ENCODE measurements around the gene IL13RA1. TPM values are rescaled to one million over a fixed set of nuclear protein-coding genes. Genes with fewer than 3 reads are reported as not detected.
A peak's percentile ranks its signal among the peaks of the same experiment; 100 is the strongest.

IL13RA1 gene
- total and polyA plus RNA-seq, 7 donors, result 33.6 to 57.6 (median 49.9) TPM

DNA sequence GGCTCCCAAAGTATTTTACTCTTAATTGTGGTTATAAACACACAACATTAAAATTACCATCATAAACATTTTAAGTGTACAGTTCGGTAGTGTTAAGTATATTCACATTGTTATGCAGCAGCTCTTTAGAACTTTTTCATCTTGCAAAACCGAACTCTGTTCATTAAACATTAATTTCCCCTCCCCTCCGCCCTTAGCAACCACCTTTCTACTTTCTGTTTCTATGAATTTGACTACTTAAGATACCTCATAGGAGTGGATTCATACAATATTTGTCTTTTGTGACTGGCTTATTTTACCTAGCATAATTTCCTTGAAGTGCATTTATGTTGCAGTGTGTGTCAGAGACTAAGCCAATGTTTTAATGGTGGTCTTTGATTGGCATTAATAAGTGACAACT, 32.6 kb downstream of the IL13RA1 start:
- intact Hi-C loops (cut with DNase I), result loop anchor here (5.0 kb wide), 1 partner anchor 47 kb away; no protein-coding TSS in a partner anchor

DNA sequence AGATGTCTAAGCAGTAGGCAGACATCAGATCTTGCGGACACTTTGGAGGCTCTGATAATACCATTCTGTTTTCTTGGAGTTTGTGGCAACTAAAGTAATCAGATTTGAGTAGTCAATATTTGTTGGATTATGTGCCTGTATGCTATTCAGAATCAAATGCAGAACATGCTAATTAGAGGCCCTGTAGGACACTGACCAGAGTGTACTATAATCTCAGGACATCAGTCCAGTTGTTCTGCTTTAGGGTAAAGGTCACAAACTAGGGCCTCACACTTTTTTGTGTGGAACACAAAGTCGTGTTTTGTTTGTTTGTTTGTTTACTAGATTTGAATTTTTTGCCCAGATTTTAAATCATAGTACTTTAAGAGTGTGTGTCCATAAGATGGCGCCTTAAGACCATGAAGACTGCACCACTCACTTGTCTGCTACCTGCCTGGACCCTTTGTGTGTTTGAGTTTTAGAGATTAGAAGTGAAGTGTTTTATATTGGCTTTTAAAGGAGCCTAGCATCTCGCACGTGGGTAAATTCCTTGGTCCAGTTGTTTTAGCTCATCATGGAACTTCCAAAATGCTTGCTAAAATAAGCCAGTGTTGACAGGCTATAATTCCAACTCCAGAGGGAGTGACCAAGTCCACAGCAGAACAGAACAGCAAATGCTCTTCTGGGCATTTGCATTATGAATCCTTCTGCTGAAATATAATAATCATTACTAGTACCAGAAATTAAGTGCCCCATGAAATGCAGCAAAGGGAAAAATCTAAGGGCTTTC, 34.7 kb downstream of the IL13RA1 start:
- H3K4me1 ChIP-seq, result peaks cover 0 to 12% (median 0%) of the 10 kb centered on the region in 4 donors
- WGBS, 2 donors, result 50 to 66% methylated on average over 5 of the region's 5 CpGs
- no peaks in the 10 kb centered on the region for H3K9me3 ChIP-seq
- no peaks in the 10 kb centered on the region for H3K27me3 ChIP-seq
- no peak overlapping the region for H3K4me3 ChIP-seq
- H3K27ac ChIP-seq, result peak overlapping the region in 3 of 4 donors; percentile 14 to 50 (median 43)
- TF ChIP-seq, protein P1, sequence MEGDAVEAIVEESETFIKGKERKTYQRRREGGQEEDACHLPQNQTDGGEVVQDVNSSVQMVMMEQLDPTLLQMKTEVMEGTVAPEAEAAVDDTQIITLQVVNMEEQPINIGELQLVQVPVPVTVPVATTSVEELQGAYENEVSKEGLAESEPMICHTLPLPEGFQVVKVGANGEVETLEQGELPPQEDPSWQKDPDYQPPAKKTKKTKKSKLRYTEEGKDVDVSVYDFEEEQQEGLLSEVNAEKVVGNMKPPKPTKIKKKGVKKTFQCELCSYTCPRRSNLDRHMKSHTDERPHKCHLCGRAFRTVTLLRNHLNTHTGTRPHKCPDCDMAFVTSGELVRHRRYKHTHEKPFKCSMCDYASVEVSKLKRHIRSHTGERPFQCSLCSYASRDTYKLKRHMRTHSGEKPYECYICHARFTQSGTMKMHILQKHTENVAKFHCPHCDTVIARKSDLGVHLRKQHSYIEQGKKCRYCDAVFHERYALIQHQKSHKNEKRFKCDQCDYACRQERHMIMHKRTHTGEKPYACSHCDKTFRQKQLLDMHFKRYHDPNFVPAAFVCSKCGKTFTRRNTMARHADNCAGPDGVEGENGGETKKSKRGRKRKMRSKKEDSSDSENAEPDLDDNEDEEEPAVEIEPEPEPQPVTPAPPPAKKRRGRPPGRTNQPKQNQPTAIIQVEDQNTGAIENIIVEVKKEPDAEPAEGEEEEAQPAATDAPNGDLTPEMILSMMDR (IDR thresholded peaks at IDR 0.05), result no peak
- no peak for TF ChIP-seq POLR2AphosphoS5 (IDR thresholded peaks at IDR 0.05)
- no peak for TF ChIP-seq POLR2A (IDR thresholded peaks at IDR 0.05)
- no peak for TF ChIP-seq EP300 (IDR thresholded peaks at IDR 0.05)
- intact Hi-C loops (cut with DNase I), result loop anchor here (5.0 kb wide), 1 partner anchor 45 kb away; no protein-coding TSS in a partner anchor
- H3K36me3 ChIP-seq, result peaks cover 0 to 12% (median 0%) of the 10 kb centered on the region in 4 donors
- no peak for DNase-seq

More for the DNA sequence above, 32.6 kb downstream of the IL13RA1 start:
- no peak overlapping the region for H3K27ac ChIP-seq
- DNase-seq, result no peak
- TF ChIP-seq, protein P1 (IDR thresholded peaks at IDR 0.05), result no peak
- no peak for TF ChIP-seq EP300 (IDR thresholded peaks at IDR 0.05)
- TF ChIP-seq POLR2A (IDR thresholded peaks at IDR 0.05), result no peak
- TF ChIP-seq POLR2AphosphoS5 (IDR thresholded peaks at IDR 0.05), result no peak
- H3K9me3 ChIP-seq, result no peaks in the 10 kb centered on the region
- H3K27me3 ChIP-seq, result no peaks in the 10 kb centered on the region
- 39 to 70% methylated on average over 3 of the region's 3 CpGs for WGBS, 2 donors
- H3K36me3 ChIP-seq, result peaks cover 0 to 12% (median 0%) of the 10 kb centered on the region in 4 donors
- H3K4me1 ChIP-seq, result peaks cover 0 to 26% (median 12%) of the 10 kb centered on the region in 4 donors
- no peak overlapping the region for H3K4me3 ChIP-seq

- no peak for DNase-seq
- TF ChIP-seq POLR2AphosphoS5 (IDR thresholded peaks at IDR 0.05), result no peak
- TF ChIP-seq, protein P1 (IDR thresholded peaks at IDR 0.05), result no peak
- TF ChIP-seq POLR2A (IDR thresholded peaks at IDR 0.05), result no peak
- no peak for TF ChIP-seq EP300 (IDR thresholded peaks at IDR 0.05)
- Histone ChIP-seq H3K4me1 (peaks cover 0 to 12% (median 0%) of the 10 kb centered on the region in 4 donors), H3K4me3 (no peak overlapping the region), H3K36me3 (peaks cover 0 to 17% (median 0%) of the 10 kb centered on the region in 4 donors), H3K27ac (peak overlapping the region in 1 of 4 donors; percentile 41), H3K27me3 (no peaks in the 10 kb centered on the region), H3K9me3 (no peaks in the 10 kb centered on the region)
- WGBS, 2 donors, result 89 to 91% methylated on average over 1 of the region's 1 CpG
- intact Hi-C loops (cut with DNase I), result loop anchor here (5.0 kb wide), 1 partner anchor 44 kb away; no protein-coding TSS in a partner anchor
Observed at GRCh38 chrX:118763489-118763888, 36.1 kb downstream of the IL13RA1 start.

GRCh38 chrX:118764122-118764521, 36.7 kb downstream of the IL13RA1 start:
- Histone ChIP-seq H3K36me3 (peaks cover 0 to 14% (median 0%) of the 10 kb centered on the region in 4 donors), H3K27me3 (no peaks in the 10 kb centered on the region), H3K27ac (peak overlapping the region in 2 of 4 donors; percentile 10 to 41), H3K4me1 (peaks cover 0 to 12% (median 0%) of the 10 kb centered on the region in 4 donors), H3K4me3 (no peak overlapping the region), H3K9me3 (no peaks in the 10 kb centered on the region)
- DNase-seq, result no peak
- no peak for TF ChIP-seq POLR2AphosphoS5 (IDR thresholded peaks at IDR 0.05)
- TF ChIP-seq, protein P1 (IDR thresholded peaks at IDR 0.05), result no peak
- no peak for TF ChIP-seq EP300 (IDR thresholded peaks at IDR 0.05)
- TF ChIP-seq POLR2A (IDR thresholded peaks at IDR 0.05), result no peak
- intact Hi-C loops (cut with DNase I), result loop anchor here (5.0 kb wide), 1 partner anchor 43 kb away; no protein-coding TSS in a partner anchor
- 85 to 86% methylated on average over 4 of the region's 4 CpGs for WGBS, 2 donors

Data from sigmoid colon (tissue), 7 donors.